PC-9 (cell line): ENCODE data around the gene MAGEA2.

Experiments used
- CTCF ChIP-seq: fragments of 200-600 bp; sonication (generic); conservative IDR thresholded peaks from 2 replicates; pipeline ENCODE4 v1.6.1; 2017; ENCODE audit warnings: mixed run types, antibody characterized with exemption, mild to moderate bottlenecking, moderate library complexity
- EZH2 ChIP-seq: fragments of 200-600 bp; sonication (generic); IDR thresholded peaks from 2 replicates; pipeline ENCODE4 v1.8.0; 2017; ENCODE audit warnings: antibody characterized with exemption, low read depth

GRCh38 chrX:152735860-152736511, 17.7 kb downstream of the MAGEA2 start:
- TF ChIP-seq EZH2, result no peak
- TF ChIP-seq CTCF, result no peak
